HG02973 (cell line): Measurements from ENCODE around the gene PATL2.
"Not testable (repeated sequence)": the region's sequence is repeated elsewhere in the genome, so short reads cannot be mapped to it uniquely, and the experiment has no call there.

Source experiments
- ATAC-seq: cut with Tn5 transposase; IDR thresholded peaks from one replicate; pipeline ENCODE4 v1.9.1; 2021; ENCODE audit warnings: moderate library complexity; ENCODE audit not compliant: unreplicated experiment

The PATL2 gene

GRCh38 chr15:44720000-44720435, 8.9 kb upstream of the PATL2 start:
- ATAC-seq: not testable (repeated sequence)

GRCh38 chr15:44719293-44719999, 8.3 kb upstream of the PATL2 start:
- peak; percentile 36 for ATAC-seq

GRCh38 chr15:44718927-44719292, 7.8 kb upstream of the PATL2 start:
- no peak for ATAC-seq

GRCh38 chr15:44718180-44718926, 7.2 kb upstream of the PATL2 start:
- no peak for ATAC-seq

GRCh38 chr15:44716983-44717602, 6.0 kb upstream of the PATL2 start:
- no peak for ATAC-seq

- no peak for ATAC-seq
These were observed 4.7 kb upstream of the PATL2 start for GRCh38 chr15:44715797-44716334.

GRCh38 chr15:44715142-44715796, 4.1 kb upstream of the PATL2 start:
- ATAC-seq: no peak

GRCh38 chr15:44713006-44713966, 2.2 kb upstream of the PATL2 start:
- no peak for ATAC-seq

- ATAC-seq: no peak
These were observed 1.4 kb upstream of the PATL2 start for GRCh38 chr15:44712346-44713005.

- peak; percentile 12 for ATAC-seq
These were observed 721 bp upstream of the PATL2 start for GRCh38 chr15:44711743-44712345.

- ATAC-seq: no peak
These were observed 657 bp downstream of the PATL2 start for GRCh38 chr15:44710236-44711095.

- ATAC-seq: no peak
These were observed 4.0 kb downstream of the PATL2 start for GRCh38 chr15:44706946-44707636.

GRCh38 chr15:44706401-44706800, 4.7 kb downstream of the PATL2 start:
- no peak for ATAC-seq

- no peak for ATAC-seq
These were observed 5.1 kb downstream of the PATL2 start for GRCh38 chr15:44705986-44706385.

- not testable (repeated sequence) for ATAC-seq
These were observed 10.4 kb downstream of the PATL2 start for GRCh38 chr15:44700676-44701075.

- no peak for ATAC-seq
These were observed 12.5 kb downstream of the PATL2 start for GRCh38 chr15:44698641-44699040.

GRCh38 chr15:44697014-44697413, 14.1 kb downstream of the PATL2 start:
- no peak for ATAC-seq

GRCh38 chr15:44695294-44695693, 15.8 kb downstream of the PATL2 start:
- no peak for ATAC-seq
